LNCaP clone FGC (cell line): ENCODE results near the gene TNFRSF8.

Experiments used
- DNase-seq: peaks from one replicate; pipeline ENCODE4 v3.0.0-alpha.2; 2011; ENCODE audit warnings: low read depth
- H3K4me3 ChIP-seq: 2 replicates; pipeline ENCODE4 v1.5.1; 2011; ENCODE audit warnings: mild to moderate bottlenecking, low read depth, low read length, control low read depth
- CTCF ChIP-seq: IDR thresholded peaks from 2 replicates; pipeline ENCODE4 v1.5.1; 2012; ENCODE audit warnings: mild to moderate bottlenecking; ENCODE audit not compliant: control insufficient read depth, insufficient read depth; ENCODE audit errors: extremely low read depth

Gene TNFRSF8

GRCh38 chr1:12161324-12161661, 98.2 kb downstream of the TNFRSF8 start:
- TF ChIP-seq CTCF, result no peak
- no peak overlapping the region for H3K4me3 ChIP-seq
- no peak for DNase-seq

GRCh38 chr1:12161662-12162458, 98.8 kb downstream of the TNFRSF8 start:
- no peak overlapping the region for H3K4me3 ChIP-seq
- peak; percentile 18 for DNase-seq

GRCh38 chr1:12162459-12163137, 99.5 kb downstream of the TNFRSF8 start:
- no peak for TF ChIP-seq CTCF
- DNase-seq, result no peak

More at GRCh38 chr1:12161662-12162458, 98.8 kb downstream of the TNFRSF8 start:
- TF ChIP-seq CTCF, result no peak

GRCh38 chr1:12163210-12163609, 100.1 kb downstream of the TNFRSF8 start:
- H3K4me3 ChIP-seq, result no peak overlapping the region
- no peak for DNase-seq
- no peak for TF ChIP-seq CTCF

More at GRCh38 chr1:12162459-12163137, 99.5 kb downstream of the TNFRSF8 start:
- no peak overlapping the region for H3K4me3 ChIP-seq

- no peak for DNase-seq
- H3K4me3 ChIP-seq, result no peak overlapping the region
- TF ChIP-seq CTCF, result no peak
These were observed 101.1 kb downstream of the TNFRSF8 start for GRCh38 chr1:12164210-12164609.

GRCh38 chr1:12165342-12165741, 102.2 kb downstream of the TNFRSF8 start:
- TF ChIP-seq CTCF, result no peak
- no peak overlapping the region for H3K4me3 ChIP-seq
- no peak for DNase-seq
